CD1c-positive myeloid dendritic cell (primary cell): ENCODE results near the gene KDM5A.
"Not testable (repeated sequence)": the region's sequence is repeated elsewhere in the genome, so short reads cannot be mapped to it uniquely, and the experiment has no call there.

Source experiments
- DNase-seq: peaks from one replicate; pipeline ENCODE4 v3.0.0-alpha.2; 2016; ENCODE audit errors: extremely low spot score

Gene KDM5A

GRCh38 chr12:238736-239398, 150.3 kb downstream of the KDM5A start:
- no peak for DNase-seq

DNA sequence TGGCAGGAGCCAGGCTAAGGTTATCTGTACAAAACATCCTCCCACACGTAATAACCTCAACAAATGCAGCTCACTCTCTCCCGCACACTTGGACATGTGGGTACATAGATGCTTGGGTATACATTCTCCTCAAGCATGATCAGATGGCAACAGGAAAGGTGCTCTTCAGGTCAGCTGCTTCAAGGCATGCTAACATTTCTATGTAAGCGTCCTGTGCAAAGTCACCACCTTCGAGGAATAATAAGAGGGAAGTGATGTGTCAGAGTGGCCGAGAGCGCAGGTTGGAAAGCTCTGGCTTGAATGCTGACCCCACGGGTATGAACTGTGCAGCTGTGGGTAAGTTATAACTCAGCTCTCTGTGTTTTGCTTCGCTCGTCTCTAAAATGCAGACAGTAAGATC, 151.0 kb downstream of the KDM5A start:
- no peak for DNase-seq

- no peak for DNase-seq
Measured at GRCh38 chr12:237026-237815, 151.9 kb downstream of the KDM5A start.

DNA sequence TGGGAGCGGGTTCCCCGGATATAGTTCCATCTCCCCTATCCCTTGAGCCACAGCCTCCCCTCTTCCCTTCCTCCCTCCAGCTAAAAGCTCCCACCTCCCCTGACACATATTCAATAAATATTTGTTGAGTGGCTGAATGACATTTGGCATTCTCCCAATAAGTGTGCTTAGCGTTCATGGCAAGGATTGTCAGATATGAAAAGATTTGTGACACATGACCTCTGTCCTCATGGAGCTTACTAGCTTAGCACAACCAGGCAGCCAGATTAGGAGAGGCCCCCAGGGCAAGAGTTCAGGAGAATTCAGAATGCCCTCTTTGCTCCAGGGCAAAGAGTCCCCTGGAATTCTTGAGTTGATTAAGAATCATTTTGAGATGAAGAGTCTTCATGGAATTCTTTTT, 152.7 kb downstream of the KDM5A start:
- no peak for DNase-seq

DNA sequence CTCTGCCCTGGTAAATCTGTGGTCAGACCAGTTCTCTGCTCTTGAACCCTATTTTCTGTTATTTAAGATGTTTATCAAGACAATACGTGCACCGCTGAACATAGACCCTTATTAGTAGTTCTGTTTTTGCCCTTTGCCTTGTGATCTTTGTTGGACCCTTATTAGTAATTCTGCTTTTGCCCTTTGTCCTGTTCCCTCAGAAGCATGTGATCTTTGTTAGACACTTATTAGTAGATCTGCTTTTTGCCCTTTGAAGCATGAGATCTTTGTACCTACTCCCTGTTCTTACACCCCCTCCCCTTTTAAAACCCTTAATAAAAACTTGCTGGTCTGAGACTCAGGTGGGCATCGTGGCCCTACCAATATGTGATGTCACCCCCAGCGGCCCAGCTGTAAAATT, 153.2 kb downstream of the KDM5A start:
- DNase-seq: not testable (repeated sequence)

- DNase-seq: no peak
Measured at GRCh38 chr12:234891-235415, 154.2 kb downstream of the KDM5A start.

- DNase-seq: no peak
Measured at GRCh38 chr12:234019-234418, 155.1 kb downstream of the KDM5A start.

GRCh38 chr12:233615-233968, 155.5 kb downstream of the KDM5A start:
- DNase-seq: no peak

GRCh38 chr12:232731-233614, 156.1 kb downstream of the KDM5A start:
- no peak for DNase-seq

DNA sequence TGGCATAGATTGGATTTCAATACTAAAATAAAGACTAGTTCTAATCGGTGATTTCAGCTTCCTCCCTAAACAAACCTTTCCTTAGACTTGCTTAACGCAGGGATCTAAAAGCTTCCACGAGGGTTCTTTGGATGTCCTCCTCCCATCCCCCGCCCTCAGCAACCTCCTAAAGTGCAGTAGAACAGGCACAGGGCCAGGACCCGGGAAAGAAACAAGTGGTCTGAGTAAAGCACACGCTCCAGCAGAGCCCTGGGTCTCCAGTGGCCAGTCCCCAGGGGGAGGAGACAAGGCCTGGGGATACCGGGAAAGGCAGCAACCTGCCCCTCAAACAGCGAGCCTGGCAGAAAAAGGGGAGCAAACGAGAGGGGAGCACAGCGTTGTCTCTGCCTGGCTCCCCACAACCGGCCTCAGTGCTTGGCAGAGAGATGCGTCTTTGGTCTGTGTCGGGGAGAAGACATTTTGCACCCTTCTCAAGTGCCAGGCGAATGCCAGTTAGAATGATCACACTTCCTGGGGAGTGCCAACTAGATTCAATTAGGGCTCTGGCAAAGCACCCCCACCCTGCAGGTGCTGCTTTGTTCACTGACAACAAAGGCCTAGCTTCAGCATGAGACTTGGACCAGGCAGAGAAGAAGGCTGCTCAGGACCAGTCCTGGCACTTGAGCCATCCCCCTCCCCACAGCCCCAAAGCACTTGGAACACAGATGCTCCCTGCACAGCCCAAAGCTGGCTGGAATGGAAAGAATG, 158.0 kb downstream of the KDM5A start:
- DNase-seq: no peak
